Measurements from ENCODE around the gene EFNA5.

Gene EFNA5

DNA sequence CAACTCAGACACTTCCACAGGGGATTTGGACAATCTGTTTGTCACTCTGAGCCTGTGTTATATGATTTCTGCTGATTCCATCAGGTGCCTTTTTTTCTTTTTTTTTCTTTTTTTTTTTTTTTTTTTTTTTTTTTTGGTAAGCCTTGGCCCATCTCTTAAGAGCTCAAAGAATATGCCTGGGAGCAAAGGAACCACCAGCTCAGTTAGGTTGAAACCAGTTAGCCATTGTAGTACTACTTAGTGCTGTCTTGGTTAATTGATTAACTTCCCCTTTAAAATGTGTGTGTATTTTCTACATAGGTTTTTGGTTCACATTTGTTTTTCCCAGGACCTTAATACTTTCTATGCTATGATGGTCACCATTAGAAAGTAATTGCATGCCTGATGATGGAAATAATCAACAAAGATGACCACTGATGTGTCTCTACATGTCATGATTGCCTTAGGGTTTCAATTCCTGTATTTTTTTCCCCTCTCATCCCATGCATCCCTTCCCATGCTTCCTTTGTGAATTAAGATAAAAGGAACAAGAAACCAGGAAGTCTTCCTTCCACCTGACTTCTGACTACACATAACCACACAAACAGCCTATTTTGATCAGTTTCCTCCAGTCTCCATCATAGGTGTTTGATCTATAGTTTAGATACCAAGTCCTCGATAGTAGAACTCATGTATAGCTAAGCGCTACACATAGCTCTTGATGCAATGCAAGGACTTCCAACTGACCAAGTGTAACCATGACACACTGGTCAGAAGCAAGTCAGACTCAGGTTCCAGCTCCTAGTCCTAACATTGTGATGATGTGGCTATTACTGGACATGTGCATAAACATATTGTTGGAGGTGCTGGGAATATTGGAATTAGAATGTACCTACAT is 306.1 kb downstream of the EFNA5 start:
- in situ Hi-C loops (cut with MboI; ENCODE audit: low pct_unique_long_range_greater_than_20kb, low sequenced_read_pairs, unreplicated experiment) = no loop called here
- TF ChIP-seq, protein P1, sequence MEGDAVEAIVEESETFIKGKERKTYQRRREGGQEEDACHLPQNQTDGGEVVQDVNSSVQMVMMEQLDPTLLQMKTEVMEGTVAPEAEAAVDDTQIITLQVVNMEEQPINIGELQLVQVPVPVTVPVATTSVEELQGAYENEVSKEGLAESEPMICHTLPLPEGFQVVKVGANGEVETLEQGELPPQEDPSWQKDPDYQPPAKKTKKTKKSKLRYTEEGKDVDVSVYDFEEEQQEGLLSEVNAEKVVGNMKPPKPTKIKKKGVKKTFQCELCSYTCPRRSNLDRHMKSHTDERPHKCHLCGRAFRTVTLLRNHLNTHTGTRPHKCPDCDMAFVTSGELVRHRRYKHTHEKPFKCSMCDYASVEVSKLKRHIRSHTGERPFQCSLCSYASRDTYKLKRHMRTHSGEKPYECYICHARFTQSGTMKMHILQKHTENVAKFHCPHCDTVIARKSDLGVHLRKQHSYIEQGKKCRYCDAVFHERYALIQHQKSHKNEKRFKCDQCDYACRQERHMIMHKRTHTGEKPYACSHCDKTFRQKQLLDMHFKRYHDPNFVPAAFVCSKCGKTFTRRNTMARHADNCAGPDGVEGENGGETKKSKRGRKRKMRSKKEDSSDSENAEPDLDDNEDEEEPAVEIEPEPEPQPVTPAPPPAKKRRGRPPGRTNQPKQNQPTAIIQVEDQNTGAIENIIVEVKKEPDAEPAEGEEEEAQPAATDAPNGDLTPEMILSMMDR (IDR thresholded peaks at IDR 0.05; ENCODE audit: extremely low read depth, insufficient read depth, missing control alignments) = no peak
- no peak for DNase-seq (ENCODE audit: low spot score)

DNA sequence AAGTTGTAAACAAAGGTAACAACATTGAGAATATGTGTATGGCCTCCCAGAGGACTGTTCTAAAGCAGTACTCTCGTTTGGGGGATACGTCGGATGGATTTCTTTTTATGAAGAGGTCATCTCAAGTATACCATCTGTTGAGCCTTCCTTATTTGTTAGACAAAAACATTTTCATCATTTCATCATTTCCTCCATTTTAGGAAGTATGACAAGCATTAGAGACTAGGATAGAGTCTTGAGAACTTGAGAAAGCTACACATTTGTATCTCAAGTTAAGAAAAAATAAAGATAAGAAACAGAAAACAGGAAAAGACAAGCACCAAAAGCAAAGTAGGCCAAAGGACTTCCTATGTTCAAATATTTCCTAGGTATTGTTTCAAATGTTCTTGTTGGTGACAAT is 307.0 kb downstream of the EFNA5 start:
- in situ Hi-C loops (cut with MboI; ENCODE audit: low pct_unique_long_range_greater_than_20kb, low sequenced_read_pairs, unreplicated experiment) = no loop called here
- TF ChIP-seq, protein P1 (IDR thresholded peaks at IDR 0.05; ENCODE audit: extremely low read depth, insufficient read depth, missing control alignments) = no peak
- DNase-seq (ENCODE audit: low spot score) = no peak

DNA sequence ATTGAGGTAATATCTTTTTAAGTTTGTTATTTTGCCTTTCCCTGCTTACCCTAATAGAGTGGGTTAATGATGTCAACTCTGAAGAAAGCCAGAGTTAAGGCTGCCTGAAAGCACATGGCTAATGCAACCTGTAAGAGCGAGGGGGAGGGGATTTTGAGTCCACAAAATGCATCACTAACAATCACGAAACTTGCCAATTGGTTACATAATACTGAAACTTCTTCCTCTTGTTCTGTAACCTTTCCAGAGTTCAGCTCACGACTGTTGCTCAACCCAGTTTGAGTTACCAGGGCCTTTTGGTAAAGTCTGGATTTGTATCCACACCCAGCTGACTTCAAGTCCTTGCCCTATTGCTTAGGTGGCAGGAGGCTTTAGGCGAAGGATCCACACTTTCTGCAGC is 308.8 kb downstream of the EFNA5 start:
- TF ChIP-seq, protein P1 (IDR thresholded peaks at IDR 0.05; ENCODE audit: extremely low read depth, insufficient read depth, missing control alignments) = no peak
- in situ Hi-C loops (cut with MboI; ENCODE audit: low pct_unique_long_range_greater_than_20kb, low sequenced_read_pairs, unreplicated experiment) = no loop called here
- no peak for DNase-seq (ENCODE audit: low spot score)

DNA sequence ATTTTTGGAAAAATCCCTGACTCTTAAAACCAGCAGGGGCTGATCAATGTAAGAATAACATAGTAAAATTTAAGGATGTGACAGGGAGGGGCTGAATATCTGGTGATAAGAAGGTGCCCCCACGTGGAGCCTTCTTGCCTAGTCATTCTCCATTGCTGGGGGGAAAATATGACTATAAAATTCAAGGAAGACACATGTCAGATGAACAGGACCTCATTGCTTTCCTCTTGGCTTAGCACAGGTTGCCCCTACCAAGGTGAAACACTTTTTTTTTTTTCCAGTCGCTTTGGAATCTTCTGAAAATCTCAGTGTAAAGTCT is 310.9 kb downstream of the EFNA5 start:
- no peak for DNase-seq (ENCODE audit: low spot score)
- in situ Hi-C loops (cut with MboI; ENCODE audit: low pct_unique_long_range_greater_than_20kb, low sequenced_read_pairs, unreplicated experiment) = no loop called here
- TF ChIP-seq, protein P1 (IDR thresholded peaks at IDR 0.05; ENCODE audit: extremely low read depth, insufficient read depth, missing control alignments) = no peak

DNA sequence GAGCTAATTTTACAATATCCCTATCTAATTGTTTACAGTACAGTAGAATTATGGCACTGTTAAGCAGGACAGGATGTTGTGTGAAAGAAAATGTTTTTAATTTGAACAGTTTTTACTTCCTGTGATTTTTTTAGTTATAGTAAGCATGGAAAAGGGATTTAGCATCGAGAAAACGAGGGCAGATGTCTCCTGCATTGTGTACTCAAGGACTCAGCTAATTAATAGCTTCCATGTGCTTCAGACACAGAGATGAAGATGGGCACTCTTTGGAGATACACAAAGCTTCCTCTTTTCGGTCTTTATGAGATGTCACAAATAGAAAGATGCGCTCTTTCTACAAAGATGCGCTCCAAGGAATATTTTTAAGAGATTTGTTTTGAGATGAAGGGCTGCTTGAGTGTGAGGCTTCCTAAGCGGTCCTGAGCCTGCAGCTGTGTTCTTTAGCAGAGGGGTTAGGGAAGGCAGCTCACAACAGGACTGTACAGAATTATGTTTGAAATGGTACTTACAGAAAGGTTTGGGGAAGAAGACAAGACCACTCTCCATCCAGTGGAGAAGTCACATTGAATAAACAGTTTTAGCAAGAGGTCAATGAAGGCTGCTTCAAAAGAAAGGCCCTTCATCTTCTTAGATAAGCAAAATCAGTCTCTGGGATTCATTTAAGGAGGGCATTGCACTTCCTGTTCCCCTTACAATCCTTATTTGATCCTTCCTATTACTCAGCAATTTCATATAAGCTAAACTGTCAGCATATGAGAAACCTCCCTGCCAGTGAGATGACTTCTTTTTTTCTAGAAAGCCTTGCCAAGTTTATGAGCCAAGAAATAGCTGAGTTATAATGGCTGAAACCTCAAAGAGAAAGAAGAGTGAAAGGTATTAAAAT is 311.5 kb downstream of the EFNA5 start:
- TF ChIP-seq, protein P1 (IDR thresholded peaks at IDR 0.05; ENCODE audit: extremely low read depth, insufficient read depth, missing control alignments) = no peak
- in situ Hi-C loops (cut with MboI; ENCODE audit: low pct_unique_long_range_greater_than_20kb, low sequenced_read_pairs, unreplicated experiment) = no loop called here
- DNase-seq (ENCODE audit: low spot score) = no peak

DNA sequence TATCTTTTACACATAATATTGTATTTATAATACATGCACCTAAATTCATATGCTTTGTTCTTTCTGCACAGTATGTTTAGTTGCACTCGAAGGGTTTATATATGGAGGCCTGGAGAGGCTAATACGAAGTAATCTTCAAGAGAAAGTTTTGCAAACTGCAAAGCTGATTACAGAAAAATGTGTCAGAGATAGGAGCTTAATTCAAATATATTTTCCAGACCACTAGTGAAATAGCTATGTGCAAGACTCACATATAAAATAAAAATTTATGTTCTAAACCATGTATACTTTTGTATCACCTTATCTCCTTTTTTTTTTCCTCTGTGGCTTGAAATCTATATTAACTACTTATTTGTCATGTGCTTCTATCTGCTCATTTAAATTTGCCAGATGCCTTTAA is 313.8 kb downstream of the EFNA5 start:
- TF ChIP-seq, protein P1 (IDR thresholded peaks at IDR 0.05; ENCODE audit: extremely low read depth, insufficient read depth, missing control alignments) = no peak
- in situ Hi-C loops (cut with MboI; ENCODE audit: low pct_unique_long_range_greater_than_20kb, low sequenced_read_pairs, unreplicated experiment) = no loop called here
- no peak for DNase-seq (ENCODE audit: low spot score)
